Bronchial epithelial cell (primary cell): ENCODE measurements around the gene AKT1S1. TPM values are rescaled to one million over a fixed set of nuclear protein-coding genes. Genes with fewer than 3 reads are reported as not detected.

ENCODE experiments used
- DNase-seq: peaks from one replicate; pipeline ENCODE4 v3.0.0-alpha.2; 2010; ENCODE audit warnings: low read depth
- FAIRE-seq: peaks from 2 replicates; lab custom pipeline; 2011; peaks lifted over from hg19 to GRCh38; lab: Jason Lieb, UNC
- H3K27me3 ChIP-seq: 2 replicates; pipeline ENCODE4 v1.5.1; 2011; ENCODE audit warnings: low read length; ENCODE audit not compliant: control insufficient read depth, insufficient read depth
- H3K36me3 ChIP-seq: 2 replicates; pipeline ENCODE4 v1.5.1; 2011; ENCODE audit warnings: low read length; ENCODE audit not compliant: control insufficient read depth, insufficient read depth
- H3K4me3 ChIP-seq: 2 replicates; pipeline ENCODE4 v1.5.1; 2011; ENCODE audit warnings: mild to moderate bottlenecking, low read depth, low read length, control low read depth
- total RNA-seq: library from RNA; depleted of rRNA; stranded (reverse); fragments of >200 nt; gene quantifications from 2 replicates; pipeline ENCODE4 v1.2.1, GENCODE V29; 2014
- TF ChIP-seq, protein P1 (sequence below): IDR thresholded peaks from 2 replicates; pipeline ENCODE4 v1.5.1; 2011; ENCODE audit warnings: mild to moderate bottlenecking, moderate library complexity, low read length, control low read depth, inconsistent platforms; ENCODE audit not compliant: insufficient read depth, severe bottlenecking

AKT1S1 gene
- total RNA-seq, 1 donor from 2014 or later, result 3.7 TPM

DNA sequence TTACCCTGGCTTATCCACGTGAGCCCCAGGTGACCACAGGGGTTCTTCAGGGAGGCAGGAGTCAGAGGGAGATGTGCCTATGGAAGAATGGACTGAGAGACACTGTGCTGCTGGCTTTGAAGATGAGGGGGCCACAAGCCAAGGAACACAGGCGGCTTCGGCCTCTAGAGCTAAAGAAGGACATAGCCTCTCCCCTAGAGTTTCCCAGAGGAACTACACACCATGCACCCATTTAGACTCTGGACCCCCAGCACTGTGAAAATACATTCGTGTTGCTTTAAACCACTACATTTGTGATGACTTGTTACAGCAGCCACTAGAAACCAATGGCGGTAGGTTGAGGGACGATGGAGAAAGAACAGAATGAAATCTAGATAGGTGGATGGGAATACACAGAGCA, 38.1 kb upstream of the AKT1S1 start:
- TF ChIP-seq, protein P1, sequence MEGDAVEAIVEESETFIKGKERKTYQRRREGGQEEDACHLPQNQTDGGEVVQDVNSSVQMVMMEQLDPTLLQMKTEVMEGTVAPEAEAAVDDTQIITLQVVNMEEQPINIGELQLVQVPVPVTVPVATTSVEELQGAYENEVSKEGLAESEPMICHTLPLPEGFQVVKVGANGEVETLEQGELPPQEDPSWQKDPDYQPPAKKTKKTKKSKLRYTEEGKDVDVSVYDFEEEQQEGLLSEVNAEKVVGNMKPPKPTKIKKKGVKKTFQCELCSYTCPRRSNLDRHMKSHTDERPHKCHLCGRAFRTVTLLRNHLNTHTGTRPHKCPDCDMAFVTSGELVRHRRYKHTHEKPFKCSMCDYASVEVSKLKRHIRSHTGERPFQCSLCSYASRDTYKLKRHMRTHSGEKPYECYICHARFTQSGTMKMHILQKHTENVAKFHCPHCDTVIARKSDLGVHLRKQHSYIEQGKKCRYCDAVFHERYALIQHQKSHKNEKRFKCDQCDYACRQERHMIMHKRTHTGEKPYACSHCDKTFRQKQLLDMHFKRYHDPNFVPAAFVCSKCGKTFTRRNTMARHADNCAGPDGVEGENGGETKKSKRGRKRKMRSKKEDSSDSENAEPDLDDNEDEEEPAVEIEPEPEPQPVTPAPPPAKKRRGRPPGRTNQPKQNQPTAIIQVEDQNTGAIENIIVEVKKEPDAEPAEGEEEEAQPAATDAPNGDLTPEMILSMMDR, result no peak
- no peak overlapping the region for H3K4me3 ChIP-seq
- FAIRE-seq, result no peak
- no peaks in the 10 kb centered on the region for H3K27me3 ChIP-seq
- no peak for DNase-seq
- peaks cover 17% of the 10 kb centered on the region for H3K36me3 ChIP-seq

DNA sequence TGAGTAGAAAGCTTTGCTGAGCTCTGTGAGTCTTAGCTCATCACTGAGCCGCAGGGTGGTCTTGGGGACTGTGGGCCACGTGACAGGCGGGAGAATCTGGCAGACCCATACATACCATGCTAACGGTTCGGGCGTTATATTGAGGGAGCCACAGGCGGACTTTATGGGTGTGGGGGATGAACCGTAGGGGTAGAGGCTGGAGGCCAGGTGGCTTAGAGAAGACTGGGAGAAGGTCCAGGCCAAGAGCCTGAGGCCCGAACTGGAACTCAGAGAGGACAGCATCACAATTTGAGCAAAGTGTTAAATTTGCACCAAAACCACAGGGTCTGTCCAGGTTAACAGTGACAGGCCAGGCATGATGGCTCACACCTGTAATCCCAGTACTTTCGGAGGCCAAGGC, 36.6 kb upstream of the AKT1S1 start:
- Histone ChIP-seq H3K36me3 (peaks cover 17% of the 10 kb centered on the region), H3K27me3 (no peaks in the 10 kb centered on the region), H3K4me3 (no peak overlapping the region)
- no peak for FAIRE-seq
- TF ChIP-seq, protein P1, result no peak
- DNase-seq, result no peak

DNA sequence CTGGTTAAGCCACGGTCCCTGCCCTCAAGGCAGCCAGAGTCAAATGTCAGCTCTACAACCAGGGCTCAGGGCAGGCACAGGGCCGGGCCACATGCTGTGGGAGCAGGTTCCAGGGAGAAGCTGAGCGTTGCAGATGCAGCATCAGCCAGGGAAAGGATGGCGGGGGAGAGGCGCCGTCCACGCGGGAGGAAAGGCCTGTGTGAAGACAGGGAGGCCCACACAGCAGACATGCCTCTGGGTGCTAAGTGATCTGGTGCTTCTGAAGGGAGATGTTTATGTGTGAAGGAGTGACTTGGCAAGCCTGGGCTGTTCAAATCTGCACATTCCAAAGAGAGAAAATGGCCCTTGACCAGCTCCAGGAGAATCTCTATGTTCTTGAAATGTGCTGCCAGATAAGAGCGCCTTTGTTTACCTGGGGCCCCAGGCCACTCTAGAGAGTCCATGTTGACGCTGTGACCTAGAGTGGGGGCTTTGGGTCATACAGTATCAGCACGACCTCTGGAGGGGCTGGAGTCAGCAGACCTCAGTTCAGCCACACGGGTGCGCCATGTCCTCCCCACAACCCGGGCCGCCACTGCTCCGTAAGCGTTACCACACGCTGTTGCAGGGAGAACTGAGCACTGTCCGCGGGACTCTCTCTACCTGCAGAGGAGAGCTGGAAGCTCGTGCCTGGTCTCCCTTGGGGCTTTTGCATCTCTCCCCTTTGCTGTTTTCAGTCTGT, 36.0 kb upstream of the AKT1S1 start:
- FAIRE-seq (no peak), DNase-seq (no peak)
- TF ChIP-seq, protein P1, result no peak
- H3K4me3 ChIP-seq, result no peak overlapping the region
- no peaks in the 10 kb centered on the region for H3K27me3 ChIP-seq
- H3K36me3 ChIP-seq, result peaks cover 20% of the 10 kb centered on the region

DNA sequence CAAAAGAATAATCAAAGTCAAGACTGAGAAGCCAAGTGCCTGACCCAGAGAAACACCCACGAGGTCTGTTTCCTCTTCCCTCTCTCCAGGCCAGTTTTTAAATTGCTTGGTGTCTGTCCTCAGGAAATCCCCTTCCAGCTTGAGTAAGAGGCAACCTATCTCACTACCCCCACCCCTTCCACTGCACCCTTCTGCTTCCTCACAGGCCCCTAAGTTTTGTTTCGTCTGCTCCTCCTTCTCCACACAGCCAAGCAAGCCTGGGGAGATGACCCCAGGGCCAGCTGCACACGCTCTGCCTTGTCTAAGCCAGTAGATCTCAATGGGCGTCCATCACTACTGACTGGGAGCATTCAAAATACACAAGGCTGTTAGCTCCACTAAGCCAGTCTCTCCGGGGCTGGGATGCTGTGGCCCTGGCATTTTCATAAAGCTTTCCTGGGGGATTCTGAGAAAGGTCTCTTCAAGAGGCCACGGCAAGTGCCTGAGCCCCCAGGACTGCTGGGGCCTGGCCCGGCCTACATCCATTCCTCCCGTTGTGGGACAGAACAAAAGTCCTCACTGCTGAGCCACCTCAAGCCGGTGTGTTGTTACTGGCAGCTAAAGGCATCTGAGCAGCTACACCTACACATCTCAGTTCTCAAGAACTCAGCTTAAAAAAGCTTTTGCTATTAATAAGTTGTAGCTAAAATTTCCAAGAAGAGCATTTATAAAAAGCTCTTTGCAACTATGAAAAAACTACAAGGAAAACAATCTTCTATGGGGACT, 34.4 kb upstream of the AKT1S1 start:
- no peak for FAIRE-seq
- Histone ChIP-seq H3K4me3 (no peak overlapping the region), H3K27me3 (no peaks in the 10 kb centered on the region), H3K36me3 (peaks cover 25% of the 10 kb centered on the region)
- TF ChIP-seq, protein P1, result no peak
- no peak for DNase-seq

DNA sequence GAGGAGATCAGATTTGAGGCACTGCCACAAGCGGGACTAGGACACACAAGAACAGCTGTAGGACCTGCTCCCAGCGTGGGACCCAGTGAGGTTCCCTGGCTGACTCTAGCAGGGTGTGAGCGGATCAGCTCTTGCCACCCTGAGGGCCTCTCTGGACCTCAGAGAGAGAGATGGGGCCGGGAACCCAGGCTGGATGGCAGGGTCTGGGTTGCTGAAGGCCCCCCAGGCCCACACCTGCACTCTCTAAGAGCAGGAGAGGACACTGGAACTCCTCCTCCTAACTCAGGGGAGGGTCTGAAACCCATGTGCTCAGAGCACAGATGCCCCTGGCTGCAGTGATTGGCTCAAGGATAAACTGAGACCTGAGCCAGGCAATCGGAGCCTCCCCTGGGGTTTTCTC, 33.0 kb upstream of the AKT1S1 start:
- DNase-seq, result no peak
- H3K27me3 ChIP-seq, result no peaks in the 10 kb centered on the region
- TF ChIP-seq, protein P1, result no peak
- FAIRE-seq, result no peak
- peaks cover 19% of the 10 kb centered on the region for H3K36me3 ChIP-seq
- H3K4me3 ChIP-seq, result no peak overlapping the region
